ENCODE results near the gene REXO1. TPM values are rescaled to one million over a fixed set of nuclear protein-coding genes. Genes with fewer than 3 reads are reported as not detected.
A peak's percentile ranks its signal among the peaks of the same experiment; 100 is the strongest.

REXO1 gene
- total and polyA plus RNA-seq, 2 of the 13 experiments (the other 11 are each of a cell fraction or from before 2014, with no cell fraction given): 5.0 to 11.2 TPM

GRCh38 chr19:1864480-1865171 is 16.3 kb upstream of the REXO1 start (continued):
- TF ChIP-seq ZMYM4 (CRISPR knock-in tag; IDR thresholded peaks at IDR 0.05) (no peak), MXD4 (CRISPR knock-in tag; IDR thresholded peaks at IDR 0.05) (no peak), HMGXB4 (CRISPR knock-in tag; IDR thresholded peaks at IDR 0.05; ENCODE audit: borderline replicate concordance in 1 of 2, low read depth in 1 of 2) (peak; percentile 89 to 90), ZFP36L1 (CRISPR knock-in tag; IDR thresholded peaks at IDR 0.05) (no peak), NKX3-1 (CRISPR knock-in tag; IDR thresholded peaks at IDR 0.05) (no peak), ZNF354B (CRISPR knock-in tag; IDR thresholded peaks at IDR 0.05) (no peak), SNRNP70 (IDR thresholded peaks at IDR 0.05; ENCODE audit: low read depth, low read length) (no peak), CHCHD3 (CRISPR knock-in tag; IDR thresholded peaks at IDR 0.05) (no peak), ZBED4 (CRISPR knock-in tag; IDR thresholded peaks at IDR 0.05; ENCODE audit: borderline replicate concordance) (peak; percentile 90), SAP130 (CRISPR knock-in tag; IDR thresholded peaks at IDR 0.05; ENCODE audit: low read depth) (peak; percentile 56), AGO2 (optimal IDR thresholded peaks at IDR 0.05; ENCODE audit: low read depth, low read length) (peak; percentile 88), BORCS8-MEF2B (CRISPR knock-in tag; IDR thresholded peaks at IDR 0.05) (peak; percentile 32; the same call in 1 of the 2 replicates), ZNF230 (CRISPR knock-in tag; IDR thresholded peaks at IDR 0.05) (no peak), THRA (CRISPR knock-in tag; IDR thresholded peaks at IDR 0.05; ENCODE audit: borderline replicate concordance) (peak; percentile 92; the same call in 1 of the 2 replicates), GABPB1 (CRISPR knock-in tag; IDR thresholded peaks at IDR 0.05) (peak; percentile 15), MED1 (CRISPR knock-in tag; IDR thresholded peaks at IDR 0.05) (peak; percentile 47), ZBTB14 (CRISPR knock-in tag; IDR thresholded peaks at IDR 0.05) (peak; percentile 76), ZNF549 (CRISPR knock-in tag; IDR thresholded peaks at IDR 0.05) (no peak), AKAP8 (CRISPR knock-in tag; IDR thresholded peaks at IDR 0.05) (peak; percentile 21; the same call in 1 of the 2 replicates), ZBTB3 (CRISPR knock-in tag; IDR thresholded peaks at IDR 0.05; ENCODE audit: borderline replicate concordance, low read depth) (no peak), ZNF180 (CRISPR knock-in tag; IDR thresholded peaks at IDR 0.05; ENCODE audit: borderline replicate concordance, low read depth) (no peak), ARNTL (CRISPR knock-in tag; IDR thresholded peaks at IDR 0.05) (peak; percentile 87), RXRA (CRISPR knock-in tag; IDR thresholded peaks at IDR 0.05) (peak; percentile 92)

All from HepG2 (cell line).